Neural progenitor cell (in vitro differentiated cells): ENCODE data around the gene NPHP4.

Source experiments
- EZH2 ChIP-seq: fragments of 200-600 bp; sonication (generic); IDR thresholded peaks from 2 replicates; pipeline ENCODE4 v1.6.1; 2017; ENCODE audit warnings: antibody characterized with exemption, mild to moderate bottlenecking, moderate library complexity
- TF ChIP-seq, protein P1 (sequence below): fragments of 200-600 bp; sonication (generic); IDR thresholded peaks from 2 replicates; pipeline ENCODE4 v1.5.1; 2017; ENCODE audit warnings: antibody characterized with exemption, mild to moderate bottlenecking

DNA sequence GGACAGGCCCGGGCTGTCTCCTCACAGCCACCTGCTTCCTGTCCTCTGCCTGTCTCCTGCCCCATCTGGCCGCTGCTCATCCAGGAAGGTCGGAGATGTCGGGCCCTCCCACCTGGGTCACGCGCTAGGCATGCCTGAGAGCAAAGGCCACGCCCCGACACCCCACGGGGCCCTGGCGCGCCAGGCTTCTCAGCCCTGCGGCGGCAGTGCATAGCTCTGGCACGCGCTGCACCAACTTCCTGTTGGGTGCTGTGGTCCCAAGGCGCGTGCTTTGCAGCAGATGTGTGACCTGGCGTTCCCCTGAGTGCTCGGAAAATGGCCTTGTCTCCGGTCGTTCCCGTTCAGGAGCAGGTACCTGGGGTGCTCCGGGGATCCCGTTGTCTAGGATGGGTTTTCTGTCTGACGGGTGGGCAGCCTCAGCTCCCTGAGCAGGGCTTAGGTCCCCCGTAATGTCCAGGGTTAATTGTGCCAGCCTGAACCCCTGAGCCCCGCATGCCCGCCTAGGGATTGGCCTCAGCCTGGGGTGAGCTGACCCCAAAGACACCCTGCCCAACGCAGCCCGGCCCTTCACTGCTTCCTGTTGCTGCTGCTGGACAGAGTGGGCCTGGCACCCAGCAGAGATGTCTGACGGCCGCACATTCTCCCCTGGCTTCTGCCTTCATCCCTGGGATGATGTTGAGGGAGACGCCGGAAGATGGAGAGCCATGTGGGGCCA is 34.0 kb upstream of the NPHP4 start:
- TF ChIP-seq EZH2 = no peak
- TF ChIP-seq, protein P1, sequence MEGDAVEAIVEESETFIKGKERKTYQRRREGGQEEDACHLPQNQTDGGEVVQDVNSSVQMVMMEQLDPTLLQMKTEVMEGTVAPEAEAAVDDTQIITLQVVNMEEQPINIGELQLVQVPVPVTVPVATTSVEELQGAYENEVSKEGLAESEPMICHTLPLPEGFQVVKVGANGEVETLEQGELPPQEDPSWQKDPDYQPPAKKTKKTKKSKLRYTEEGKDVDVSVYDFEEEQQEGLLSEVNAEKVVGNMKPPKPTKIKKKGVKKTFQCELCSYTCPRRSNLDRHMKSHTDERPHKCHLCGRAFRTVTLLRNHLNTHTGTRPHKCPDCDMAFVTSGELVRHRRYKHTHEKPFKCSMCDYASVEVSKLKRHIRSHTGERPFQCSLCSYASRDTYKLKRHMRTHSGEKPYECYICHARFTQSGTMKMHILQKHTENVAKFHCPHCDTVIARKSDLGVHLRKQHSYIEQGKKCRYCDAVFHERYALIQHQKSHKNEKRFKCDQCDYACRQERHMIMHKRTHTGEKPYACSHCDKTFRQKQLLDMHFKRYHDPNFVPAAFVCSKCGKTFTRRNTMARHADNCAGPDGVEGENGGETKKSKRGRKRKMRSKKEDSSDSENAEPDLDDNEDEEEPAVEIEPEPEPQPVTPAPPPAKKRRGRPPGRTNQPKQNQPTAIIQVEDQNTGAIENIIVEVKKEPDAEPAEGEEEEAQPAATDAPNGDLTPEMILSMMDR = no peak
